Epithelial cell of proximal tubule (primary cell): ENCODE data around the gene CCDC148. TPM values are rescaled to one million over a fixed set of nuclear protein-coding genes. Genes with fewer than 3 reads are reported as not detected.

Experiments used
- DNase-seq: peaks from one replicate; pipeline ENCODE4 v3.0.0-alpha.2; 2011; ENCODE audit warnings: low read depth
- H3K4me3 ChIP-seq: 2 replicates; pipeline ENCODE4 v1.5.1; 2011; ENCODE audit warnings: low read depth, mild to moderate bottlenecking, low read length
- CTCF ChIP-seq: conservative IDR thresholded peaks from 2 replicates; pipeline ENCODE4 v1.5.1; 2012; ENCODE audit warnings: low read depth, mild to moderate bottlenecking, low read length
- total RNA-seq: library from RNA; depleted of rRNA; stranded (reverse); fragments of >200 nt; gene quantifications from 2 replicates; pipeline ENCODE4 v1.2.3, GENCODE V29; 2015

CCDC148 gene
- total RNA-seq, 1 donor from 2014 or later: 0.86 TPM

- DNase-seq: no peak
- no peak overlapping the region for H3K4me3 ChIP-seq
- TF ChIP-seq CTCF: no peak
Measured at GRCh38 chr2:158154596-158154995, 302.0 kb downstream of the CCDC148 start.

DNA sequence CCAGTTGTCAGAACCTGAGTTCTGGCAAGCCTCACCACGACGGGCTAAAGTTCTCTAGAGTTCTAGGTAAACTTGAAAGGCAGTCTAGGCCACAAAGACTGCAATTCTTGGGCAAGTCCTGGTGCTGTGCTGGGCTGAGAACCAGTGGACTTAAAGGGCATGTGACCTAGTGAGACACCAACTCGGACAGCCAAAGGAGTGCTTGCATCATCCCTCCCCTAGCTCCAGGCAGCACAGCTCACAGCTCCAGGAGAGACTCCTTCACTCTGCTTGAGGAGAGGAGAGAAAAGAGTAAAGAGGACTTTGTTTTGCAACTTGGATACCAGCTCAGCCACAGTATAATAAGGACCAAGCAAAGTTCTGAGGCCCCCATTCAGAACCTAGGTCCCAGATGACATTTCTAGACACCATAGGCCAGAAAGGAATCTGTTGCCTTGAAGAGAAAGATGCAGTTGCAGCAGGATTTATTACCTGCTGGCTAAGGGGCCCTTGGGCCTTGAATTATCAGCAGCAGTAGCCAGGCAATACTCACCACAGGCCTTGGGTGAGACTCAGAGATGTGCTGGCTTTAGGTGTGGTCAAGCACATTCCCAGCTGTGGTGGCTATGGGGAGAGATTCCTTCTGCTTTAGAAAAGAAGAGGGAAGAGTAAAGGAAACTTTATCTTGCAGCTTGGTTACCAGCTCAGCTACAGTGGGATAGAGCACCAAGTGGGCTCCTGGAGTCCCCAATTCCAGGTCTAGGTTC is 303.1 kb downstream of the CCDC148 start:
- no peak for DNase-seq
- no peak overlapping the region for H3K4me3 ChIP-seq
- TF ChIP-seq CTCF: no peak

GRCh38 chr2:158144914-158145625 is 311.5 kb downstream of the CCDC148 start:
- TF ChIP-seq CTCF: no peak
- DNase-seq: no peak
- no peak overlapping the region for H3K4me3 ChIP-seq

DNA sequence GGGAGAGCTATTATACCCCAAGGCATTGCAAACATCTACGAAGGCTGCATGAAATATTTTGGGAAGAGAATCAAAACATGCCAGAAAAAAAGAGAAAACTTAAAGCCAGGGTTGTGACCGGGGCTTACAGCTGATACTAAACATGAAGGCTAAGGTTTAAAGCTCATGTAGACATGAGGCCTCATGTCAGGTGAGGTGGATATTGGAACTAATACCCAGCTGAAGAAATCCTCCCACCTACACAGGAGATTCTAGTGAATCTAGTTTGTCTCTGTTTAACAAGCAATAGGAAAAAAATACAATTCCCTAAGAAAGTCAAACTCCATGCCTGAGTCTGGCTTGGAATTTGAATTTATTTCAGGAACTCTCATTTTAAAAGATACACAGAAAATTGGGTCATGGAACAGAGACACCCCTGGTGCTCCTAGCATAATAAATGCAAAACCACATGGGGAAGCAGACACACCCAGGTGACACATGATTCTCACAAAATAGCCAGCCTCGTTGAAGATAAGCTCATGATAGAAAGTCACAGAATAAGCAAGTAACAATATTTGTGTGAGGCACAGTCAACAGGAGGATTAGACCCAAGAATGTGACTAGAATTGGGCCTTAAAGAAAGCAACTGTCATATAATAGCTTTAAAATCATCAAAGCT is 312.7 kb downstream of the CCDC148 start:
- no peak for TF ChIP-seq CTCF
- H3K4me3 ChIP-seq: no peak overlapping the region
- no peak for DNase-seq

DNA sequence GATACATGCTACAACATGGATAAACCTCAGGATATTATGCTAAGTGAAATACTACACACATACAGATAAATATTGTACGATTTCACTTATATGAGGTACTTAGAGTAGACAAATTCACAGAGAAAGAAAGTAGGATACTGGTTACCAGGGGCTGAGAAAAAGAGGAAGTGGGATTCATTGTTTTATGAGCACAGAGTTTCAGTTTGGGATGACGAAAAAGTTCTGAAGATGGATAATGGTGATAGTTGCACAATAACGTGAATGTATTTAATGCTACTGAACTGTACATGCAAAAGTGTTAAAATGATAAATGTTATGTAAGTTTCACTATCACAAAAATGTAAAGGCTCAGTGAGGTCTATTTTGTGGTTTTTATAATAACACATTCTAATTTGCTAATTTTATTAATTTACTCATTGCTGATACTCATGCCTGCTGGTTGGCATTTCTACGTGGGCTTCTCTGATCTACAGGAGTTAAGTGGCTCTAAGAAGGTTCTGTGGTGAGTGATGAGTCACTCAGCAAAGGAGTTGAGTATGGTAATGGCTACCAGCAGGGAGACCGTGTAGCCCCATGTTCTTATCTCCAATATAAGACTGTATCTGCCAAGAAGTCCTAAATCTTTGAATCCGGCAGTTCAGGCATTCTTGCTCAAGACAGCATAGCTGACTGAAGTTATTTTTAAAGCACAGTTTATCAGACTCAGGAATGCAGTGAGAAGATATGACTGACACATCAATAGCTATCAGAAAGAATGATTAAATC is 313.8 kb downstream of the CCDC148 start:
- no peak for DNase-seq
- H3K4me3 ChIP-seq: no peak overlapping the region
- TF ChIP-seq CTCF: no peak

- TF ChIP-seq CTCF: no peak
- no peak for DNase-seq
- H3K4me3 ChIP-seq: no peak overlapping the region
Measured at GRCh38 chr2:158142165-158142564, 314.4 kb downstream of the CCDC148 start.
